Measurements from ENCODE around the gene ITPR2. TPM values are rescaled to one million over a fixed set of nuclear protein-coding genes. Genes with fewer than 3 reads are reported as not detected.
"Not testable (repeated sequence)": the region's sequence is repeated elsewhere in the genome, so short reads cannot be mapped to it uniquely, and the experiment has no call there.

Gene ITPR2
- polyA plus RNA-seq, 4 donors, result 12.7 to 16.7 (median 13.7) TPM

DNA sequence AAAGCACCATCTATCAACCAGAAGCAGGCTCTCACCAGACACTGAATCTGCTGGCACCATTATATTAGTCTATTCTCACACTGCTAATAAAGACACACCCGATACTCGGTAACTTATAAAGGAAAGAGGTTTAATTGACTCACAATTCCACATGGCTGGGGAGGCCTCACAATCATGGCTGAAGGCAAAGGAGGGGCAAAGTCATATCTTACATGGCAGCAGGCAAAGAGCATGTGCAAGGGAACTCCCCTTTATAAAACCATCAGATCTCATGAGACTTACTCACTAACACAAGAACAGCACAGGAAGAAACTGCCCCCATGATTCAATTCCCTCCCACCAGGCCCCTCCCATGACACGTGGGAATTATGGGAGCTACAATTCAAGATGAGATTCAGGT lies 188.6 kb downstream of the ITPR2 start:
- not testable (repeated sequence) for DNase-seq (ENCODE audit: low read depth in 4 of 4, low spot score in 3 of 4)

DNA sequence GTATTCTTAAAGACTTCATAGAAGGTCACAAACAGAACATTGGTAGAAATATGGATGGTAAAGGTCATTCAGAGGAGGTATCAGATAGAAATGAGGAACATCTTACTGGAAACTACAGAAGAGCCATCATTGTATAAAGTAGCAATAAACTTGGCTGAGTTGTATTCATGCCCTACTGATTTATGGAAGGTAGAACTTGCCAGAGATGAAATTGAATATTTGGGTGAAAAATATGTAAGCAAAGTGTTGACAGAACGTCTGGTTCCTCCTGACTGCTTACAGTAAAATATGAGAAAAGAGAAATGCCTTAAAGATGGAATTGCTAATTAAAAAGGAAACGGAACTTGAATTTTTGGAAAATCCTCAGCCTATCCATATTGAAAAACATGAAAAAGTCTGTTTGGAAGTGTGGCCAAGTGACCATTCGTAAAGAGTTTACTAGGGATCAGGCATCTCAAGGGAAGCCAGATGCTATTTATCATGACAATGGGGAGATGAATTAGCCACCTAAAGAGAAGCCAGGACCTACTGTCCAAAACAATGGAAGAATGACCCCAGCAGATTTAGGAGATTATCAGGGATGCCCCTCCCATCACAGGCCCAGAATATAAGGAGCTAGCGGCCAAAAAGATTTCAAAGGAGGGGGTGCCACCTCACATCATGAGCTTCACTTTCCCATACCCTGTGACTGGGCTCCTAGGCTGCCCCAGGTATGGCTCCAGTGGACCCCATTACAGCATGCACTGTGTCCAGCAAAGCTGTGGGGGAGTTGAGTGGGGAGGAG lies 189.3 kb downstream of the ITPR2 start:
- DNase-seq (ENCODE audit: low read depth in 4 of 4, low spot score in 3 of 4), result no peak

DNA sequence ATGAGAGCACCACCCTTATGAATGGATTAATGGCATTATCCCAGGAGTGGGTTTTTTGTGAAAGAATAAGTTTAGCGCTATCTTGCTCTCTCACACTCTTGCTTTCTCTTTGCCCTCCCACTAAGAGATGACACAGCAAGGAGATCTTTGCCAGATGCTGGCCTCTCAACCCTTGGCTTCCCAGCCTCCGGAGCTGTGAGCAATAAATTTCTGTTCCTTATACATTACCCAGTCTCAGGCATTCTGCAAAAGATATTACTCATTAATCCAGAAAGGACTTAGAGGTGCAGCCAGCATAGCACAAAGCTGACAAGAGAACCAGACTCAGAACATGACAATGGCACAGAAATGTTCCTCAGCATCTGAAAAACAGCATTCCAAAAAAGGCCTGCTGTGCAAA lies 190.6 kb downstream of the ITPR2 start:
- no peak for DNase-seq (ENCODE audit: low read depth in 4 of 4, low spot score in 3 of 4)

DNA sequence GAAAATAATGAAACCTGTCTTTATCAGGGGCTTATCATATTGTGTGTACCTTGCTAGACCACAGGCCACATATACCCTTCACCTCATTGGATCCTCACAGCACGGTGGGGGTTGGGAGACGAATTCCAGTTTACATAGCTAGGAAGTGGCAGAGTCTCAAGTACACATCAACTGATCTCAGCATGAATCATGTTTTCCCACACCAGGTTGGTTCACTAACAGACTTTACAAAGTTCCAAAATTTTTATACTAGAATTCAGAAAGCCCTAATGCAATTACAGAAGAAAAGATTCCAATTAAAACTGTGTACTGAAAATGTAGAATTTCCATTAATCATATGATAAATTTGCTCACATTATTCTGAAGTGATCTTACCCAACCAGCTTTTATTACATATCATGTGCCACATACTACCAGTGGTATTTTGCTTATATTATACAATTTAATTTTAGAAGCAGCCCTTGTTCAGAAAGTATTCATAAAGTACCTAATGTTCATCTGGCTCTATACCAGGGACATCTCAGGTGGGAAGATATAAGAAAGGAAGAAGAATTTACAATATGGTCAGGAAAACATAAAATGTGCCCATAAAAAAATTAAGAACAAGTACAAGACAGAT lies 196.2 kb downstream of the ITPR2 start:
- DNase-seq (ENCODE audit: low read depth in 4 of 4, low spot score in 3 of 4), result no peak

- DNase-seq (ENCODE audit: low read depth in 4 of 4, low spot score in 3 of 4), result no peak
These were observed 199.3 kb downstream of the ITPR2 start for GRCh38 chr12:26633591-26634210.

DNA sequence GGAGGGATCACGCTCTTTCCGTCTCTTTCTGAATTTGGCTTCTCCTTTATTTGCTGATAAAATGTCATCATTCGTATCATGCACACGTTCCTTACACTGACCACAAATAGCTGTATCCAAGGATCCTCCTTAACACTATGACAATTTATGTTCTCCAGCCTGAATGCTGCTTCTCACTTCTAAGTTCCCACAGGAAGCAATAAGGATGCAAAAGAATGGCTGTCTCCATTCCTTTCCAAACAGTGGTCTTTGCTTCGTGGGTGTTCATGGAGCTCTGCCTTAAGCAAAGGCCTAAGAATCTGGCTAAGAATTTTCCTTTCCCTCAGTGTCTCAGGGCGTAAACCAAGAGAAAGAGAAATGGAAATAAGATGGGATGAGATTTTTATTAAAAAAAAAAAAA lies 200.2 kb downstream of the ITPR2 start:
- DNase-seq (ENCODE audit: low read depth in 4 of 4, low spot score in 3 of 4), result no peak

GRCh38 chr12:26631846-26632245 lies 201.1 kb downstream of the ITPR2 start:
- no peak for DNase-seq (ENCODE audit: low read depth in 4 of 4, low spot score in 3 of 4)

- no peak for DNase-seq (ENCODE audit: low read depth in 4 of 4, low spot score in 3 of 4)
These were observed 202.4 kb downstream of the ITPR2 start for GRCh38 chr12:26630546-26631027.

GRCh38 chr12:26629864-26630263 lies 203.1 kb downstream of the ITPR2 start:
- DNase-seq (ENCODE audit: low read depth in 4 of 4, low spot score in 3 of 4), result no peak

- DNase-seq (ENCODE audit: low read depth in 4 of 4, low spot score in 3 of 4), result no peak
These were observed 204.8 kb downstream of the ITPR2 start for GRCh38 chr12:26628234-26628633.

DNA sequence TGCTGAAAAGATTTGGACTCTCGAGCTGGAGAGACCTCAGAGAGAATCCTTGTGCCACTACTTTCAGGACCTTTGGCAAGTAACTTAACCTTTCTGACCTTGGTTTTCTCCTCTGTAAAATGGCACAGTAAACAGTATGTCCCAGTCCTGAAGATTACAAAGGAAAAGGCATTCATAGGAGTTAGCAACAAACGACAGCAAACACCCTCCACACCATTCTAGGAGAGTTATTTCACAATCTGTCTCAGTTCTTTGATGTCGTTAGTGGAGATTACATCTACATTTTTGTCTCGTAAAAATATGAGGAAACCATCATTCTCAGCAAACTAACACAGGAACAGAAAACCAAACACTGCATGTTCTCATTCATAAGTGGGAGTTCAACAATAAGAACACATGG lies 205.7 kb downstream of the ITPR2 start:
- no peak for DNase-seq (ENCODE audit: low read depth in 4 of 4, low spot score in 3 of 4)

DNA sequence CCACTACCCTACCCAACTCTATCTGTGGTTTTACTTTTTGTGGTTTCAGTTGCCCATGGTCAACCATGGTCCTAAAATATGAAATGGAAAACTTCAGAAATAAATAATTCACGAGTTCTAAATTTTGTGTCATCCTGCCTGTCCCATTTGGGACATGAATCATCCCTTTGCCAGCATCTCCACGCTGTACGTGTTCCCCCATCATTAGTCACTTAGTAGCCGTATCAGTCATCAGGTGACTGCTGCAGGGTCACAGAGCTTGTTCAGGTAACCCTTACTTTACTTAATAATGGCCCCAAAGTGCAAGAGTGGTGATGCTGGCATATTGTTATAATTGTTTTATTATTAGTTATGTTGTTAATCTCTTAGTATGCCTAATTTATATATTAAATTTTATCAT lies 209.9 kb downstream of the ITPR2 start:
- DNase-seq (ENCODE audit: low read depth in 4 of 4, low spot score in 3 of 4), result no peak

DNA sequence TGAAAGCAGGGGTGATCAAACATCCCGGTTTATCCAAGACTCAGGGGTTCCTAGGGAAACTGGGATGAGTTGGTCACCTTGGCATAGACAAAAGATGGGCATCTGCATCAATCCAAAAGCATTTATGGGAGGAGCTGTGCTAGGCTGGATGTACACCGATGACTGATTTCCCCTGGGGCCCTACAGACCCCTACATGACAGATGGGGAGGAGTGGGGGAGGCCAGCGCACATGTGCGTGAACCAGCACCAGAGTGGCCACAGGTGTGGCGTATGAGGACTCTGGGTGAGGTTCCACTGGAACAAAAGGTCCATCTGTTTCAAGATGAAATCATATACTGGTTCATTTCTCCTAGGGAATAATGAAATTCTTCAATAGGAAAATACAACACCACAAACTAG lies 210.4 kb downstream of the ITPR2 start:
- no peak for DNase-seq (ENCODE audit: low read depth in 4 of 4, low spot score in 3 of 4)

DNA sequence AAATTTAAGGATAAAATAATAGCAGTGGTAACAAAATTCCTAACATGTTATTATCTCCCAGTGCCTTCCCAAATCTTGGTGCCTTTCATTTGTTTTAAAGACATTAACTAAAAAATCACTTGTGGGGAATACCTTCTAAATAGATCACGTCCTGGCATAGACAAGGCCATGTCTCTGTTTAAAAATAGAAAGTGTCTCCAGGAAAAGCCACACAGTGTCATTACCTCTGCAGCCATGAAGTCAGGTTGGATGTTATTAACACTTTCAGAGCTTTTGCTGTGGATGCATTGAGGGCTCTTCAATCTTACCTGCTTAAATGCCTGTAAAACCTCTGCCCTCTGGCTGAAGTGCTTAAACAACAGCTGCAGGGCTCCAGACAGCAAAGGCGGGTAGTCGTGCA lies 211.1 kb downstream of the ITPR2 start:
- DNase-seq (ENCODE audit: low read depth in 4 of 4, low spot score in 3 of 4), result no peak

DNA sequence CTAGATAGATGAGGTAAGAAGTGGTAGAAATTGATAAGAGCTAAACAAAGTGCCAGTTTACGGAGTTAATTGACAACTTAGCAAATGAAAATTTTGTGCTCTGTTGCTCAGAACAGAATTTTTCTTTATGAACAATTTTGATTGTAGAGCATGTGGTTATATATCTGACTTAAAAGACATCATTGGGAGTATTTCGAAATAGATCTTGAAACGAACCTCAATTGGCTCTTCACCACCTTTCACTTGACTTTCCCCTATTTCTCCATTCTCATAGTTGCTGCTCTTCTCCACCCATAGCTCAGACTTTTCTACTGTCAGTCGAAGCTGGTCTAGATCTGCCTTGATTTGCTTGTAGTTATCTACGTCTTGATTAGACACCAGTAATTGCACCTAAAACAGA lies 212.1 kb downstream of the ITPR2 start:
- no peak for DNase-seq (ENCODE audit: low read depth in 4 of 4, low spot score in 3 of 4)

- DNase-seq (ENCODE audit: low read depth in 4 of 4, low spot score in 3 of 4), result no peak
These were observed 215.5 kb downstream of the ITPR2 start for GRCh38 chr12:26617513-26617912.

DNA sequence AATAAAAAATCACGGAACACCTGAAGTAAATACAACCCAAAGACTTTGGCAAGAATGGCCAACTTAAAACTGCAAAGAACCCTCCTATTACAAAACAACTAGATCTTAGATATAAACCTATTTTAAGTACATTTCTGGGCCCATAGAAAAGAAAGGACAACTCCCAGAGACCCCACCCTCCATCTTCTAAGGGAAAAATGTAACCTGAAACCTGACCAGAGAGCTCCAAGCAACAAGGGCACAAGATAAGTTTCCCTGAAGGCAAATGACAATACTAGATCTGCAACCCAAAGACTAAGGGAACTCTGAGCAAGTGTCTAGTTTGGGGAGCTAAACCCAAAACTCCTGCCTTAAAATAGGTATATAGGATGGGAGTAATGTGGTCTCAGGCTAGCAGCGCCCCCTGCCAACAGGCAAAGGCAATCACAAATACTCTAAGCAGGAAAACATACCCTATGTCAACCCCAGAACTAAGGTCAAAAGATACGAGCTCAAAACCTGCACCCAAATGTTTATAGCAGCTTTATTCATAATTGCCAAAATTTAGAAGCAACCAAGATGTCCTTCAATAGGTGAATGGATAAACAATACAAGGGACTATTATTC lies 218.9 kb downstream of the ITPR2 start:
- no peak for DNase-seq (ENCODE audit: low read depth in 4 of 4, low spot score in 3 of 4)

DNA sequence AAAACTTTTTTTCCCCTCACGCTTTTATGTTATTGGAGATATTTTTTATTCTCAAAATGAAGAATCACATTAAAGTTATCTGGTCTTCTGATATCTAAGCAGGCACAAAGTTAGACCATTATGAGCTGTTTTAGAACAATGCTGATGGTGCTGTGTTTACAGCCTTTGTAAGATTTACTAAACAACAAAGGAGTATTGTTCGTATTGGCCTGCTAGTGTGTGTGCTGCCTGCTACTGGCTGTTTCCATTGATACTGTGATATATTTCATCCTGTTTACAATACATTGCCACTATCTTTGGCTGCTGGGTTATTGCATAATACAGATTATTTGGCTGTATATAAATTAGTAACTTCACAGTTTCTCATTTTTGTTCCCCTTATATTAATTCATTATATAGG lies 220.8 kb downstream of the ITPR2 start:
- DNase-seq (ENCODE audit: low read depth in 4 of 4, low spot score in 3 of 4), result no peak

DNA sequence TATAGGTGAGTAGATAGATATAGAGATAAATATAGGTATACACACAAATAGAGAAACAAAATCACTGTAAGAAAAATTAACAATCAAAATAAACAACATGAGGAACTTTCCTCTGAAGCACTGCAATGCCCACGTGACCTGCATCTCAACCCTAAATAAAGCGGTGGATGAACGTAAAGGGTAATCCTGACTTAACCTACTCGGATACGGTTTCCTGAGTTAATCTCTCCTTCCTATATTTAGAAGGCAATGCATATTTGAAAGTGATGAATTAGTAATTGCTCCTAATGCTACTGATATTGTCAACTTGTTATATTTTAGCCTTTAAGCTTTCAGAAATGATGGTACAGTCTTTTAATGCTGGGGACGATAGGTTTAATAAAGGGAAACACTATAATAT lies 221.4 kb downstream of the ITPR2 start:
- no peak for DNase-seq (ENCODE audit: low read depth in 4 of 4, low spot score in 3 of 4)

DNA sequence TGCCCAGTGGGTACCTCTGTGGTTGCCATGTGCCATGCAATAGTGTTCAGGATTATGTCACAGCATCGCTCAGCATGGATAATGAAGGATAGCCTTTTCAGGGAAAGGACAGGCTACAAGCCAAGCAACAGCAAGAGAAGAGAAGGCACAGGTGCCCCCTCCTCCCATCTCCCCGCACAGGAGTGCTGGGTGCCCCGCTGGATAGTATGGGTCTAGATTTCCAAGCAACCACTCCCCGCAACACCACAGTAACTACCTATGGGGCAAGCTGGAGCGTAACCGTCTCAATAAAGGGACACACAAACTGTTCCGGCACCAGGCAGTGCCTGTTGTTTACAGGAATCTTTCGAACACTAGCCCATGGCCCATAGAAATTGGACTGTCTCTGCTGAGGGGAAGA lies 222.2 kb downstream of the ITPR2 start:
- DNase-seq (ENCODE audit: low read depth in 4 of 4, low spot score in 3 of 4), result no peak

- no peak for DNase-seq (ENCODE audit: low read depth in 4 of 4, low spot score in 3 of 4)
These were observed 223.0 kb downstream of the ITPR2 start for GRCh38 chr12:26609986-26610385.

Data from right renal pelvis (tissue), 4 donors.